GM23248 (cell line): ENCODE data around the gene NFIA. TPM values are rescaled to one million over a fixed set of nuclear protein-coding genes. Genes with fewer than 3 reads are reported as not detected.

Source experiments
- DNase-seq: peaks from one replicate; pipeline ENCODE4 v3.0.0-alpha.2; 2015
- H2AFZ ChIP-seq: fragments of 200-600 bp; sonication (generic); 2 replicates; pipeline ENCODE4 v1.6.1; 2016; ENCODE audit warnings: antibody characterized with exemption
- H3F3A ChIP-seq: fragments of 200-600 bp; sonication (generic); 2 replicates; pipeline ENCODE4 v1.6.1; 2016; ENCODE audit warnings: mild to moderate bottlenecking, antibody characterized with exemption, mixed run types; ENCODE audit not compliant: insufficient read depth
- H3K27ac ChIP-seq: fragments of 200-600 bp; sonication (generic); 2 replicates; pipeline ENCODE4 v1.5.1; 2016; ENCODE audit warnings: mild to moderate bottlenecking
- H3K27me3 ChIP-seq: fragments of 200-600 bp; sonication (generic); replicated peaks from 2 replicates; pipeline ENCODE4 v1.6.1; 2016; ENCODE audit warnings: mild to moderate bottlenecking; ENCODE audit not compliant: insufficient read depth
- H3K36me3 ChIP-seq: fragments of 200-600 bp; sonication (generic); 2 replicates; pipeline ENCODE4 v1.6.1; 2016; ENCODE audit warnings: low read depth, mild to moderate bottlenecking
- H3K4me1 ChIP-seq: fragments of 200-600 bp; sonication (generic); 2 replicates; pipeline ENCODE4 v1.6.1; 2016; ENCODE audit warnings: mild to moderate bottlenecking; ENCODE audit not compliant: insufficient read depth
- H3K4me2 ChIP-seq: fragments of 200-600 bp; sonication (generic); one replicate; pipeline ENCODE4 v1.6.1; 2016; ENCODE audit warnings: mild to moderate bottlenecking; ENCODE audit not compliant: unreplicated experiment
- H3K4me3 ChIP-seq: fragments of 200-600 bp; sonication (generic); 2 replicates; pipeline ENCODE4 v1.5.1; 2016; ENCODE audit warnings: mild to moderate bottlenecking
- H3K79me2 ChIP-seq: fragments of 200-600 bp; sonication (generic); 2 replicates; pipeline ENCODE4 v1.6.1; 2016; ENCODE audit warnings: mild to moderate bottlenecking; ENCODE audit not compliant: insufficient read depth
- H3K9ac ChIP-seq: fragments of 200-600 bp; sonication (generic); 2 replicates; pipeline ENCODE4 v1.6.1; 2016; ENCODE audit warnings: mild to moderate bottlenecking
- H3K9me2 ChIP-seq: fragments of 200-600 bp; sonication (generic); 2 replicates; pipeline ENCODE4 v1.6.1; 2016; ENCODE audit warnings: mixed run types, mild to moderate bottlenecking, moderate library complexity; ENCODE audit not compliant: insufficient read depth
- H3K9me3 ChIP-seq: fragments of 200-600 bp; sonication (generic); one replicate; pipeline ENCODE4 v1.6.1; 2017; ENCODE audit warnings: low read depth
- H4K20me1 ChIP-seq: fragments of 200-600 bp; sonication (generic); 2 replicates; pipeline ENCODE4 v1.6.0; 2016; ENCODE audit not compliant: insufficient read depth
- EZH2 ChIP-seq: fragments of 200-600 bp; sonication (generic); IDR thresholded peaks from 2 replicates; pipeline ENCODE4 v1.6.1; 2018; ENCODE audit warnings: antibody characterized with exemption, mild to moderate bottlenecking; ENCODE audit not compliant: insufficient read depth, poor library complexity, severe bottlenecking
- EZH2phosphoT487 ChIP-seq: fragments of 200-600 bp; sonication (generic); IDR thresholded peaks from 2 replicates; pipeline ENCODE4 v1.6.1; 2018; ENCODE audit warnings: antibody characterized with exemption, moderate library complexity, mild to moderate bottlenecking, low read depth; ENCODE audit not compliant: insufficient read depth
- WGBS, 2 experiments: methylation state at CpG; one replicate each; pipeline ENCODE4 v1.1.6; 2015 to 2017; ENCODE audit warnings: low lambda C conversion rate in 2 of 2, low coverage in 1 of 2; ENCODE audit errors: missing lambda C conversion rate in 2 of 2; 5-methylcytosine and 5-hydroxymethylcytosine counted together
- in situ Hi-C: fragments of 300-500 bp; cut with MboI; formaldehyde crosslinking; loops from 2 replicates; pipeline ENCODE4 v1.15.0; 2020
- polyA plus RNA-seq: library from polyadenylated mRNA; unstranded; fragments of >200 nt; fragmentation: Nextera tagmentation; extraction: Ambion mirVana; gene quantifications from 2 replicates; pipeline ENCODE4 v1.2.1, GENCODE V29; 2016
- total RNA-seq: library from RNA; depleted of rRNA; stranded (reverse); fragments of >200 nt; shearing (Covaris generic); gene quantifications from 2 replicates; pipeline ENCODE4 v1.2.3, GENCODE V29; 2014

Gene NFIA
- total and polyA plus RNA-seq, 2 experiments from 2014 or later = 3.4 to 8.8 TPM

DNA sequence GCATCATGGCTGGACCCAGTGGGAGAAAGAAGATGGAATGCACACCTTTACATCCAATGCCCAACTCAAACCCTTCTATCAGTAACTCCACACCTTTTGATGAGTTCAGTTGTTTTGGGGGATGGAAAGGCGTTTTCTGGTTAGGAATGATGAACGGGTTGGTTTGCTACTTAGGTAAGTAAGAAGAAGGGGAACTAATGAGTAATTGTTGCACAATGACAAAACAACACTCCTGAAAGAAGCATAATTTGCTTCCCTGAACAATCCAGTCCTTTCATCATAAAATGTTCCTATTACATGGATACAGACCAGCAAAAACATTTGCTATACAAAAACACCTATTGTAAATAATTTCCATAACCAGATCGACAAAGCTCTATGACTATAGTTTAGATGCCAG lies 35.9 kb upstream of the NFIA start:
- Histone ChIP-seq H3K9me2 (no peaks in the 10 kb centered on the region), H3K9me3 (no peaks in the 10 kb centered on the region), H3K4me1 (no peaks in the 10 kb centered on the region), H3K4me3 (no peak overlapping the region), H4K20me1 (no peaks in the 10 kb centered on the region), H3K9ac (no peak overlapping the region), H3K27ac (no peak overlapping the region), H3F3A (no peaks in the 10 kb centered on the region), H3K27me3 (peaks cover 4% of the 10 kb centered on the region), H3K4me2 (no peak overlapping the region), H3K79me2 (no peaks in the 10 kb centered on the region), H2AFZ (no peak overlapping the region), H3K36me3 (no peaks in the 10 kb centered on the region)
- 82 to 94% methylated on average over 3 of the region's 3 CpGs for whole genome bisulfite sequencing, 2 experiments
- TF ChIP-seq EZH2phosphoT487 (no peak), EZH2 (no peak)
- DNase-seq = no peak
- in situ Hi-C loops = loop anchor here (25.0 kb wide), 3 partner anchors 759 to 884 kb away; no protein-coding TSS in a partner anchor

DNA sequence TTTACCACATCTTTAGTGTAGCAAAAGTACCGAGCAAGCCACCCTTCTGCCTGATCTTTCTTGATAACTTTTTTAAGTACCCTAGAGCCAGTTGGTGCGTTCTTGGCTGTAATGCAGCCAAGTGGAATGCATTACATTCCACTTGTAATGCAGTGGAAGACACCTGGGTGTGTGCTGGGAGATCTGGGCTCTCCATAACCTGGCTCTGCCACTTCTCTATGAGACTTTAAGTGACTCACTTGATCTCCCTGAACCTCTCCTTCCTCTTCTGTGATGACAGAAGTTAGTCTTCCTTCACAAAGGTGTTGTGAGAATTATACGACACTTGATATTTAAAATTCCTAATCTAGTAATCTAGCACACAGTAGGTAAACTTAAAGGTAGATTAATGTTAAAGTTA lies 35.3 kb upstream of the NFIA start:
- no peak overlapping the region for H3K4me2 ChIP-seq
- no peak for TF ChIP-seq EZH2
- TF ChIP-seq EZH2phosphoT487 = no peak
- no peaks in the 10 kb centered on the region for H4K20me1 ChIP-seq
- H2AFZ ChIP-seq = no peak overlapping the region
- in situ Hi-C loops = loop anchor here (25.0 kb wide), 3 partner anchors 760 to 885 kb away; no protein-coding TSS in a partner anchor
- H3K4me3 ChIP-seq = no peak overlapping the region
- H3K27ac ChIP-seq = no peak overlapping the region
- 92 to 97% methylated on average over 3 of the region's 3 CpGs for WGBS, 2 experiments
- H3K79me2 ChIP-seq = no peaks in the 10 kb centered on the region
- H3K9me3 ChIP-seq = no peaks in the 10 kb centered on the region
- H3K9ac ChIP-seq = no peak overlapping the region
- no peak for DNase-seq
- H3K9me2 ChIP-seq = no peaks in the 10 kb centered on the region
- no peaks in the 10 kb centered on the region for H3F3A ChIP-seq
- H3K27me3 ChIP-seq = peaks cover 10% of the 10 kb centered on the region
- H3K36me3 ChIP-seq = no peaks in the 10 kb centered on the region
- no peaks in the 10 kb centered on the region for H3K4me1 ChIP-seq

DNA sequence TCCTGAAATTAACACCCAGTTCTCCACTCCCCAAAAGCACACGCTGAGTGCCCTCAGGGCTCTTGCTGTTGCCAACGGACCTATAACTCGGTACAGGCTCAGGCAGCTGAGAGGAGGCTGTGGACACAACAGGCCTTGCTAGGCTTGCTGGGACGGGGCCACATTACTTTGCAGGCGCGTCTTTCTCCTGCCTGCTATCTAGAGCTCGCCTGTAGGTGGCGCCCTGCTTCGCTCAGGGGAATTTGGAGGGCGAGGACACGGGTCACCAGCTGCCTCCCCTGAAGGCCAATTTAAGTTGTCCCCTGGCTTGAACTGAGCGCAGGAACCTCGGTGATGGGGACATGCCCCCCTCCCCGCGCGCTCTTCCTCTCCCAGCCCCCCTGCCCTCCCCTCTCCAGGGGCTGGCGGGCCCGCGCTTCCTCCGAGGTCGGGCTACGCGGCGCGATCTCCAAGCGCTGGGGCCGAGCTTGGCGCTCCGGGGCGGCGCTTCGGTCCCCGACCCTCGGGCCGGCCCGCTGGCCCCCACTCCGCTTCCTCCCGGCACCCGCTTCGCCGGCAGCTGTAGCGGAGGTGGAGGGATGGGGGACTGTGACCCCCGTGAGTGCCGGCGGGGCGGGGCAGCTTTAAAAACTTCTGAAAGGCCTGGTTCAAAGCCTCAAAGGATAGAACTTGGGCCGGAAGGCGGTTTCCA lies 32.4 kb upstream of the NFIA start:
- Histone ChIP-seq H3K9me3 (no peaks in the 10 kb centered on the region), H3K4me2 (peak overlapping the region; percentile 89), H3K4me1 (no peaks in the 10 kb centered on the region), H3K9me2 (no peaks in the 10 kb centered on the region), H3K36me3 (no peaks in the 10 kb centered on the region), H2AFZ (peak overlapping the region; percentile 94), H3K79me2 (no peaks in the 10 kb centered on the region), H3K27ac (no peak overlapping the region), H3K4me3 (peak overlapping the region; percentile 76), H3F3A (no peaks in the 10 kb centered on the region), H4K20me1 (no peaks in the 10 kb centered on the region), H3K27me3 (peaks cover 32% of the 10 kb centered on the region), H3K9ac (peak overlapping the region; percentile 57)
- DNase-seq = peak; percentile 86
- in situ Hi-C loops = loop anchor here (25.0 kb wide), 4 partner anchors 287 to 888 kb away; no protein-coding TSS in a partner anchor
- TF ChIP-seq EZH2phosphoT487 (no peak), EZH2 (no peak)
- WGBS, 2 experiments = 1 to 2% methylated on average over 41 to 44 of the region's 48 CpGs

- peak; percentile 93 for TF ChIP-seq EZH2
- no peak for TF ChIP-seq EZH2phosphoT487
- no peaks in the 10 kb centered on the region for H4K20me1 ChIP-seq
- H3K4me1 ChIP-seq = no peaks in the 10 kb centered on the region
- H3K4me2 ChIP-seq = peak overlapping the region; percentile 89
- H3K27me3 ChIP-seq = peaks cover 33% of the 10 kb centered on the region
- H3K4me3 ChIP-seq = peak overlapping the region; percentile 76
- WGBS, 2 experiments = 2 to 3% methylated on average over 28 to 73 of the region's 85 CpGs
- H3F3A ChIP-seq = no peaks in the 10 kb centered on the region
- H3K9me3 ChIP-seq = no peaks in the 10 kb centered on the region
- no peaks in the 10 kb centered on the region for H3K36me3 ChIP-seq
- in situ Hi-C loops = loop anchor here (25.0 kb wide), 1 partner anchor 287 kb away; no protein-coding TSS in a partner anchor
- H3K9ac ChIP-seq = peak overlapping the region; percentile 57
- H2AFZ ChIP-seq = peak overlapping the region; percentile 94
- DNase-seq = peak; percentile 51
- no peaks in the 10 kb centered on the region for H3K79me2 ChIP-seq
- H3K9me2 ChIP-seq = no peaks in the 10 kb centered on the region
- H3K27ac ChIP-seq = no peak overlapping the region
Observed at GRCh38 chr1:61050541-61051442, 31.6 kb upstream of the NFIA start.
